ENCODE data around the gene COQ8B. TPM values are rescaled to one million over a fixed set of nuclear protein-coding genes. Genes with fewer than 3 reads are reported as not detected.

The COQ8B gene
- total RNA-seq, 2 donors from 2014 or later: 61.2 to 64.4 TPM

DNA sequence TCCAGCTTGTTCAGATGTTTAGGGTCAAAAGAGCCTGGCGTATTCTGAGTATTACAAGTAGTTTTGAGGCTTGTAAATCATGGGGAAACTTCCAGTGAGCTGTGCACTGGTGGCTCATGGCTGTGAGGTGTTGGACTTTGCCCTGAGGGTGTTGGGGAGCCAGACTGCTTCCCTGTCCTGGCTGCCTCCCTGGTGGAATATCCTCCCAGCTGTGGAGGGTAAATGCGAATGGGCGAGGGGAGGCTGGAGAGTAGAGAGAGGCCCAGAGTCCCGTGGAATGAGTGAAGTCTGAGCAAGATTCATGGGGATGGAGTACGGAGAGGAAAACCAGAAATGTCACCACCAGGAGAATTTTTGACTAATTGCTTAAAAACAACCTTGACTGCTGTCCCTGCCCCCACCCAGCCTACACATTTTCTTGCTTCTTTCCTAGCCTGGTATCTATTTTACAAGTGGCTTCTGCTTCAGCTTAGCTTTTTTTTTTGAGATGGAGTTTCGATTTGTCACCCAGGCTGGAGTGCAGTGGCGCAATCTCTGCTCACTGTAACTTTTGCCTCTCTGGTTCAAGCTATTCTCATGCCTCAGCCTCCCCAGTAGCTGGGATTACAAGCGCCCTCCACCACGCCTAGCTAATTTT lies 38.0 kb upstream of the COQ8B start:
- no peak for DNase-seq (ENCODE audit: low spot score)
- H3K4me3 ChIP-seq: no peak overlapping the region
- peaks cover 0 to 5% of the 10 kb centered on the region in 2 donors for H3K36me3 ChIP-seq
- WGBS: 71% methylated on average over 9 of the region's 9 CpGs
- H3K9me3 ChIP-seq: no peaks in the 10 kb centered on the region
- H3K27me3 ChIP-seq (replicated peaks; ENCODE audit: insufficient read depth): no peaks in the 10 kb centered on the region
- peaks cover 9% of the 10 kb centered on the region for H3K4me1 ChIP-seq (replicated peaks)
- H3K27ac ChIP-seq: peak overlapping the region in 1 of 2 donors; percentile 2
- no peak for TF ChIP-seq POLR2A (IDR thresholded peaks at IDR 0.05)
- TF ChIP-seq CTCF (IDR thresholded peaks at IDR 0.05): no peak
- no peak for TF ChIP-seq POLR2AphosphoS5 (IDR thresholded peaks at IDR 0.05)
- intact Hi-C loops (cut with DNase I): no loop called here

DNA sequence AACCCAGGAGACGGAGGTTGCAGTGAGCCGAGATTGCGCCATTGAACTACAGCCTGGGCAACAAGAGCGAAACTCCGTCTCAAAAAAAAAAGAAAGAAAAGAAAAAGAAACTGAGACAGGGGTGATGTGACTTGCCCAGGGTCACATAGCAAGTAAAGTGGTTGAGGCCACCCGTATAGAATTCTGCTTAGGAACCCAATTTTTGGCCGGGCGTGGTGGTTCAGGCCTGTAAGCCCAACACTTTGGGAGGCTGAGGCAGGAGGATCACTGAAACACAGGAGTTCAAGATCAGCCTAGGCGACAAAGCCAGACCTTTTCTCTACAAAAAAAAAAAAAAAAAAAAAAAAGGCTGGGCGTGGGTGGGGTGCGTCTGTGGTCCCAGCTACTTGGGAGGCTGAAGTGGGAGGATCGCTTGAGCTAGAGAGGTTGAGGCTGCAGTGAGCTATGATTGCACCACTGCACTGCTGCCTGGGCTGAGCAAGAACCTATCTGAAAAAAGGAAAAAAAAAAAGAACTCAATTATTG lies 35.6 kb upstream of the COQ8B start:
- 83% methylated on average over 12 of the region's 12 CpGs for WGBS
- H3K4me3 ChIP-seq: peak overlapping the region; percentile 71 to 80
- H3K36me3 ChIP-seq: no peaks in the 10 kb centered on the region
- no peak for DNase-seq (ENCODE audit: low spot score)
- peak overlapping the region in 1 of 2 donors; percentile 94 for H3K27ac ChIP-seq
- H3K9me3 ChIP-seq: no peaks in the 10 kb centered on the region
- no peaks in the 10 kb centered on the region for H3K27me3 ChIP-seq (replicated peaks; ENCODE audit: insufficient read depth)
- TF ChIP-seq POLR2A (IDR thresholded peaks at IDR 0.05) (no peak), CTCF (IDR thresholded peaks at IDR 0.05) (no peak), POLR2AphosphoS5 (IDR thresholded peaks at IDR 0.05) (no peak)
- peaks cover 9% of the 10 kb centered on the region for H3K4me1 ChIP-seq (replicated peaks)
- intact Hi-C loops (cut with DNase I): no loop called here

DNA sequence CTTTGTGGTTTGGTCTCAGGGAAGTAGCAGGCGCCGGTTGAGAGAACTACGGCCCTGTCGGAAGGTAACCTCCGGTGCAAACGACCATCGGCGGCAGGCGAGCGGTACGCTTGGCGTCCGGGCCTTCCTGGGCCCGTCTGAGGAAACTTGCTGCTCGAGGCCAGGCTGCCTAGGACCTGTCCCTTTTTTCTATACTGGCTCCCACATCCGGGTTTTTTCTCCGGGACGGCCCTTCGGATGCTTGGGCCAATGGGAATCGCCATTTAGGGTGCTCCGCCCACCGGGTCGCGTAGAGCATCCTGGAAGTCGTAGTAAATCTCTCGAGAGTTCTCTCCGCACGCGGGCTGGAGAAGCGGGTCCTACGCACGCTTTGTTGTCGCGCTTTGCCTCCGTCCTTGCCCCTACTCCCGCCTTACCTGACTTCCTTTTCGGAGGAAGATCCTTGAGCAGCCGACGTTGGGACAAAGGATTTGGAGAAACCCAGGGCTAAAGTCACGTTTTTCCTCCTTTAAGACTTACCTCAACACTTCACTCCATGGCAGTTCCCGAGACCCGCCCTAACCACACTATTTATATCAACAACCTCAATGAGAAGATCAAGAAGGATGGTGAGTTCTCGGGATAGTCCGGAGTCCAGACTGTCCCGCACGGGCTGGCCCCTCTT lies 34.3 kb upstream of the COQ8B start, which contains the start of gene SNRPA:
SNRPA (plus strand) TSS at position 330 of the 664 bp plus-strand sequence; CDS start at position 536, 206 bp downstream.
- DNase-seq (ENCODE audit: low spot score): peak; percentile 97
- Histone ChIP-seq H3K27ac (peak within 1 kb of the TSS; percentile 94 to 98), H3K4me1 (replicated peaks) (peaks cover 9% of the 10 kb centered on the region), H3K36me3 (no peaks in the 10 kb centered on the region), H3K27me3 (replicated peaks; ENCODE audit: insufficient read depth) (no peaks in the 10 kb centered on the region), H3K9me3 (no peaks in the 10 kb centered on the region), H3K4me3 (peak within 1 kb of the TSS; percentile 71 to 80)
- intact Hi-C loops (cut with DNase I): loop anchor here (1.0 to 2.0 kb wide), 2 partner anchors 31 to 60 kb away; partner anchors contain the start of gene NUMBL
- peak; percentile 86 for TF ChIP-seq POLR2A (IDR thresholded peaks at IDR 0.05)
- no peak for TF ChIP-seq CTCF (IDR thresholded peaks at IDR 0.05)
- TF ChIP-seq POLR2AphosphoS5 (IDR thresholded peaks at IDR 0.05): peak; percentile 88
- WGBS: under 1% methylated on average over 46 of the region's 46 CpGs

- no peaks in the 10 kb centered on the region for H3K36me3 ChIP-seq
- H3K27me3 ChIP-seq (replicated peaks; ENCODE audit: insufficient read depth): no peaks in the 10 kb centered on the region
- peak; percentile 90 for TF ChIP-seq POLR2A (IDR thresholded peaks at IDR 0.05)
- TF ChIP-seq POLR2AphosphoS5 (IDR thresholded peaks at IDR 0.05): peak; percentile 99
- TF ChIP-seq CTCF (IDR thresholded peaks at IDR 0.05): peak in 1 of 4 experiments; percentile 37
- 0% methylated on average over 43 of the region's 43 CpGs for WGBS
- peak within 1 kb of the TSS; percentile 71 to 80 for H3K4me3 ChIP-seq
- no peaks in the 10 kb centered on the region for H3K9me3 ChIP-seq
- DNase-seq (ENCODE audit: low spot score): peak; percentile 100
- peak within 1 kb of the TSS; percentile 94 to 98 for H3K27ac ChIP-seq
- intact Hi-C loops (cut with DNase I): loop anchor here (1.0 to 2.0 kb wide), 2 partner anchors 30 to 59 kb away; partner anchors contain the start of gene NUMBL
- H3K4me1 ChIP-seq (replicated peaks): peaks cover 9% of the 10 kb centered on the region
Measured at GRCh38 chr19:40750058-40750873, 33.6 kb upstream of the COQ8B start, which contains the start of gene ACTMAP. Gene ACTMAP, minus strand, starts transcription at chr19:40750477. Its CDS starts 674 bp downstream, at chr19:40749803.
